Frontal cortex (tissue), 4 donors: ENCODE results near the gene ARID5B. TPM values are rescaled to one million over a fixed set of nuclear protein-coding genes. Genes with fewer than 3 reads are reported as not detected.

Source experiments
- DNase-seq, 2 donors: peaks; one replicate each; pipeline ENCODE4 v3.0.0; 2012; ENCODE audit warnings: low spot score in 2 of 2
- FAIRE-seq: peaks from 2 replicates; lab custom pipeline; 2012; peaks lifted over from hg19 to GRCh38; lab: Jason Lieb, UNC
- total RNA-seq: library from RNA; depleted of rRNA; stranded (reverse); fragments of >200 nt; gene quantifications from one replicate; pipeline ENCODE4 v1.2.3, GENCODE V29; 2014
- donor health status: control.
- donor health status: control.
- donor health status: control.

ARID5B gene
- total RNA-seq, 1 donor from 2014 or later: 19.6 TPM

DNA sequence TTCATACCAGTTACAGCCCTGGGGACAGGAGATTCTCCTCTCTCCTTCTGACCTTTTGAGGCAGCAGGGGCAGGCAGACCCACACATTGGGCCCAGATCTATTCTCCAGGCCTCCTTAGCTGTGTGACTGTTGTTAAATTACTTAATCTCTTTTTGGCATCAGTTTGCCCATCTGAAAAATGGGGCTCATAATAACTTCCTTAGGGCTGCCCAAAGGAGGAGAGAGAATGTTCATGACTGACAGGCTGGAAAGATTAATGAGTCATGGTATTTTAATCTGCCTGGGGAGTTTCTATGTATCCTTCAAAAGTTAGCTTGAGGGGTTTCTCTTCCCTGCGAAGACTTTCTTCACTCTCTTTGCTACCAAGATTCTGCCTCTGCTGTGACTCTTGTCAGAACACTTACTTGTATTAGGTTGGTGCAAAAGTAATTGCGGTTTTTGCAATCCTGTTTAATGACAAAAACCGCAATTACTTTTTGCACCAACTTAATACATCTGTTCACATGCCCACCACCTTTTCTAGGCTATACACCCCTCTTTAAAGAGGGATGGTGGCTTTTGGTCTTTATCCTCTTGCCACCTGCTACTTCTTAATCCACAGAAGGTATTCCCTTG lies 83.4 kb downstream of the ARID5B start:
- no peak for DNase-seq
- FAIRE-seq: no peak

- DNase-seq (no peak), FAIRE-seq (no peak)
Measured at GRCh38 chr10:61985715-61986114, 84.2 kb downstream of the ARID5B start.

GRCh38 chr10:61986382-61986781 lies 84.9 kb downstream of the ARID5B start:
- FAIRE-seq (no peak), DNase-seq (no peak)

- FAIRE-seq: no peak
Measured at GRCh38 chr10:61986788-61987492, 85.4 kb downstream of the ARID5B start.

GRCh38 chr10:61987537-61987936 lies 86.0 kb downstream of the ARID5B start:
- DNase-seq (no peak), FAIRE-seq (no peak)

More at GRCh38 chr10:61986788-61987492, 85.4 kb downstream of the ARID5B start:
- DNase-seq: no peak

DNA sequence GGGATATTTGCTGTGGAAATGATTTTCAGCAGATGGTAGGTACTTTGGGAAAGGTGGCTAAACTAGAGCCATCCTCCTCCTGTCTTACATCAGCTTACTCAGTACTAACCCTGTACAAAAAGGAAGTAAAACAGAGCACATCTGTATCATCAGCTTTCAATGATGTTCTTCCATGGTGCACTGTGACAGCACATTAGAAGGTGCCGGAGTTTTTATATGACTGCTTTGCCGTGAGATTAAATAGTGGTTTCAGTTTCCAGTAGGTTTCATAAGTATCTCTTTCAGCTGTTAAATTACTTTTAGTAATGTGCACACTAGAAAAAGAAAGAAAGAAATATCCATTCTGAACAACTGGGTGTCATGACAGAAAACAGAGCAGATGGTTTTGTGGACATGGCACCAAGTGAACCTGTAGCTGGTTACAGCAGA lies 86.5 kb downstream of the ARID5B start:
- DNase-seq: no peak
- no peak for FAIRE-seq

- DNase-seq (no peak), FAIRE-seq (no peak)
Measured at GRCh38 chr10:61989995-61990760, 88.7 kb downstream of the ARID5B start.

DNA sequence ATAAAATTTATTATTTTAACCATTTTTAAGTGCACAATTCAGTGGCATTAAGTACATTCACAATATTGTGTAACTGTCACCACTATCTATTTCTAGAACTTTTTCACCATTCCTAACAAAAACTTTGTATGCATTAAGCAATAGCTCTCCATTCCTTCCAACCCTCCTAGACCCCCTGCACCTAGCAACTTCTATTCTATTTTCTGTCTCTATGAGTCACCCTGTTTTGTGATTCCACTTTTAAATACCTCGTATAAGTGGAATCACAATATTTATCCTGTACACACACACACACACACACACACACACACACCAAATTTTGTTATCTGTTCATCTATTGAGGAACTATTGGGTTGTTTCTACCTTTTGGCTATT lies 89.2 kb downstream of the ARID5B start:
- DNase-seq (no peak), FAIRE-seq (no peak)

GRCh38 chr10:61991166-61991565 lies 89.7 kb downstream of the ARID5B start:
- DNase-seq (no peak), FAIRE-seq (no peak)

DNA sequence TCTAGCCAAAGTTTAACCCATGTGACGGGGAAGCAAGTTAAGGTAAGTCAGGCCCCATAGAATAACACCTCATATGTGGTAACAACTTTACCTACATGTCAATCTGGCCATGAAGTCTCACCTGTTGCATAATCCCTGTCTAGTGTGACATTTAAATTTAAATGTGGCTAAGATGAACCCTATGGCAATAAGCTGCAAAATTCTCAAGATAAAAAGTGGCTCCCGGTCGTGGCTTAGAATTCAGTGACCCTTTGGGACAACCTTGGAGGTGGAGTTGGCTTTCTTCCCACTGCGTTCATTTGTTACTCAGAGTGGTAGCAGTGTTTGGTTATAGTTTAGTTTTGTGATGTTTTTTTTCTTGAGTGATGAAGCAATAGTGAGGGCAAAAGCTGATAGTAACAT lies 90.6 kb downstream of the ARID5B start:
- FAIRE-seq: no peak

GRCh38 chr10:61992671-61993668 lies 91.5 kb downstream of the ARID5B start:
- FAIRE-seq (no peak), DNase-seq (peak in 1 of 2 donors; percentile 13)

More for the DNA sequence above, 90.6 kb downstream of the ARID5B start:
- no peak for DNase-seq

GRCh38 chr10:61993711-61994401 lies 92.4 kb downstream of the ARID5B start:
- FAIRE-seq: no peak
- DNase-seq: no peak

GRCh38 chr10:61994405-61995219 lies 93.1 kb downstream of the ARID5B start:
- DNase-seq (no peak), FAIRE-seq (no peak)

DNA sequence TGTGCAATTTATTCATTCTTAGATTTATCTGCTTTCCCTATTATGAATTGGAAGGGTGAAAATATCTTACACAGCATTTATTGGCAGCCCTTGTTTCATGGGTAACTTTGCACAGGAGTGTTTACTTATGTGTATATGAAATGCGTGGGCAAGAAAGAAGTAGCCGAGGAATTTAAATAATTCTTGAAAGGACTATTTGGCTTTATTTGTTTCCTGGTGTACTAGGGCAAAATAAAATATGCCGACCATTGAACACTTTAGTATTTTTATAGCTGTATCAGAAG lies 93.7 kb downstream of the ARID5B start:
- FAIRE-seq (no peak), DNase-seq (no peak)

- DNase-seq (no peak), FAIRE-seq (no peak)
Measured at GRCh38 chr10:61998937-61999336, 97.4 kb downstream of the ARID5B start.

GRCh38 chr10:62000037-62000603 lies 98.6 kb downstream of the ARID5B start:
- DNase-seq (no peak), FAIRE-seq (no peak)

- FAIRE-seq (no peak), DNase-seq (no peak)
Measured at GRCh38 chr10:62000726-62001125, 99.2 kb downstream of the ARID5B start.

DNA sequence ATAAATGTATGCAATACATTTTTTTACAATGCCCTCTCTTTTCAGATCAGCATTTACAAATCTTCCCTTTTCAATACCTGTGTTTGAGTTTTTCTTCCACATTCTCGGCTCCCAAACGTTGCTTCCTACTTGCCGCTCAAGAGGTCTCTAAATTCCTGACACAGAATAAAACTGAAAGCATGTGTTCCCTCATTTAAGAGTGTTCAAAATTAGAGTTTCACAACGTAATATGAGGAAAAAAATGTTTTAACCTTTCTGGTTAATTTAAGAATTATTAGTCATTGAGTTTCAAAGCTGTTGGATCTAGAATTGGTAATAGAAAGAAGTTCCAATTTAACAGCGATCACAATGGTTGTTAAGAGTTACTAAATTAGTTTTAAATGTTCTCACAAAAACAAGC lies 100.4 kb downstream of the ARID5B start:
- no peak for FAIRE-seq
- no peak for DNase-seq
